Measurements from ENCODE around the gene ZNF629. TPM values are rescaled to one million over a fixed set of nuclear protein-coding genes. Genes with fewer than 3 reads are reported as not detected.
A peak's percentile ranks its signal among the peaks of the same experiment; 100 is the strongest.

The ZNF629 gene
- polyA plus RNA-seq, 3 donors = 0.27 to 2.0 (median 0.73) TPM

DNA sequence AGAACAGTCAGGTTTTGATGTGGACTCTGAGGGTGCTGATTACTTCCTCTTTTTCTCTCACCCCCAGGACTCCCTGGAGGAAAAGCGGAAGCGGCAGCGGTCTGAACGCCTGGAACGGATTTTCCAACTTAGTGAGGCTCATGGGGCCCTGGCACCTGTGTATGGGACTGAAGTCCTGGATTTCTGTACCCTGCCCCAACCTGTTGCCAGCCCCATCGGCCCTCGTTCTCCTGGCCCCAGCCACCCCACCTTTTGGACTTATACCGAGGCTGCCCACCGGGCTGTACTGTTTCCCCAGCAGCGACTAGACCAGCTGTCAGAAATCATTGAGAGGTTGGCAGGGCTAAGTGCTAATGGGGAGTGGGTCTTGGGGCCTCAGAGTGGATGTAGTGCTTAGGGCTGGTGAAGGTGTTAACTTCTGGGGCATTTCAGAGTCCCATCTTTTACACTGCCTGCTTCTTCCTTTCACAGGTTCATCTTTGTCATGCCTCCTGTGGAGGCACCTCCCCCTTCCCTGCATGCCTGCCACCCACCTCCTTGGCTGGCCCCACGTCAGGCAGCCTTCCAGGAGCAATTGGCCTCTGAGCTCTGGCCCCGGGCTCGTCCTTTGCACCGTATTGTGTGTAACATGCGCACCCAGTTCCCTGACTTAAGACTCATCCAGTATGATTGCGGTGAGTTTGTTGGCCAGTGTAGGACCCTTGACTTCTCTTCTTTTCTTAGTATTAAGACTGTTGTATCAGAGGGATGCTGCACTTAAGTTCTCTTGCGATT lies 57.9 kb downstream of the ZNF629 start:
- no peak overlapping the region for H3K9ac ChIP-seq (ENCODE audit: insufficient read depth, low read length, poor library complexity, severe bottlenecking)

More for the DNA sequence above, 57.9 kb downstream of the ZNF629 start:
- Mint-ChIP-seq H3K4me1 (peaks cover 36% of the 10 kb centered on the region), H3K4me3 (peak overlapping the region in 1 of 2 donors; percentile 26), H3K36me3 (peaks cover 45 to 77% of the 10 kb centered on the region in 2 donors), H3K27ac (peak overlapping the region in 6 of 7 donors; percentile 43 to 72 (median 66)), H3K27me3 (ENCODE audit: low read depth in 3 of 3) (peaks cover 0 to 2% (median 0%) of the 10 kb centered on the region in 3 donors), H3K9me3 (peaks cover 0 to 4% (median 0%) of the 10 kb centered on the region in 7 donors)
- H4K20me1 ChIP-seq (ENCODE audit: insufficient read depth, low read length) = peaks cover 16% of the 10 kb centered on the region
- H3K4me2 ChIP-seq (replicated peaks; ENCODE audit: extremely low read depth, low read length, poor library complexity, severe bottlenecking) = peak overlapping the region; percentile 17
- no peaks in the 10 kb centered on the region for H3K27me3 ChIP-seq (ENCODE audit: control insufficient read depth in 2 of 2, insufficient read depth in 2 of 2, low read length in 2 of 2)
- 55% methylated on average over 13 of the region's 17 CpGs for WGBS (ENCODE audit: insufficient coverage)
- peak; percentile 51 to 85 (median 83) for DNase-seq
- TF ChIP-seq, protein P1, sequence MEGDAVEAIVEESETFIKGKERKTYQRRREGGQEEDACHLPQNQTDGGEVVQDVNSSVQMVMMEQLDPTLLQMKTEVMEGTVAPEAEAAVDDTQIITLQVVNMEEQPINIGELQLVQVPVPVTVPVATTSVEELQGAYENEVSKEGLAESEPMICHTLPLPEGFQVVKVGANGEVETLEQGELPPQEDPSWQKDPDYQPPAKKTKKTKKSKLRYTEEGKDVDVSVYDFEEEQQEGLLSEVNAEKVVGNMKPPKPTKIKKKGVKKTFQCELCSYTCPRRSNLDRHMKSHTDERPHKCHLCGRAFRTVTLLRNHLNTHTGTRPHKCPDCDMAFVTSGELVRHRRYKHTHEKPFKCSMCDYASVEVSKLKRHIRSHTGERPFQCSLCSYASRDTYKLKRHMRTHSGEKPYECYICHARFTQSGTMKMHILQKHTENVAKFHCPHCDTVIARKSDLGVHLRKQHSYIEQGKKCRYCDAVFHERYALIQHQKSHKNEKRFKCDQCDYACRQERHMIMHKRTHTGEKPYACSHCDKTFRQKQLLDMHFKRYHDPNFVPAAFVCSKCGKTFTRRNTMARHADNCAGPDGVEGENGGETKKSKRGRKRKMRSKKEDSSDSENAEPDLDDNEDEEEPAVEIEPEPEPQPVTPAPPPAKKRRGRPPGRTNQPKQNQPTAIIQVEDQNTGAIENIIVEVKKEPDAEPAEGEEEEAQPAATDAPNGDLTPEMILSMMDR (IDR thresholded peaks at IDR 0.05) = no peak
- peaks cover 39 to 42% of the 10 kb centered on the region in 2 donors for H3K4me1 ChIP-seq (ENCODE audit: control insufficient read depth in 1 of 2, insufficient read depth in 2 of 2, low read length in 2 of 2)
- intact Hi-C loops (cut with micrococcal nuclease) = no loop called here
- H3K4me3 ChIP-seq (replicated peaks in 1 of 3; ENCODE audit: low read depth in 2 of 3, low read length in 3 of 3) = peak overlapping the region in 1 of 3 experiments; percentile 17
- peak overlapping the region in 1 of 2 donors; percentile 70 for H3K27ac ChIP-seq (ENCODE audit: low read depth in 1 of 2, low read length in 2 of 2)
- H3K36me3 ChIP-seq (replicated peaks in 1 of 2; ENCODE audit: control insufficient read depth in 1 of 2, insufficient read depth in 2 of 2, low read length in 2 of 2) = peaks cover 57 to 78% of the 10 kb centered on the region in 2 donors
- no peaks in the 10 kb centered on the region for H3K9me3 ChIP-seq (replicated peaks in 1 of 2; ENCODE audit: control insufficient read depth in 1 of 2, insufficient read depth in 1 of 2, low read length in 2 of 2)
- peaks cover 35% of the 10 kb centered on the region for H3K79me2 ChIP-seq (ENCODE audit: insufficient read depth, low read length)
- H2AFZ ChIP-seq (ENCODE audit: insufficient read depth, low read depth, low read length, poor library complexity, severe bottlenecking) = no peak overlapping the region

Small RNAs within 50 kb of the gene (small RNA-seq; reads per million reads assigned to genes)
- not detected for gene RF00017 (ENCODE audit: insufficient read length, low read depth)

Other genes with a start within 250 kb of the ZNF629 start
- gene ZNF764, start 228.8 kb downstream of the ZNF629 start, polyA plus RNA-seq = 1 to 10 TPM in 2 of 3 donors, under 1 TPM in 1; 0.94 to 4.6 (median 1.0) TPM
- 10 to 100 TPM; 10.3 to 24.1 (median 18.9) TPM for gene ZNF688, start 215.5 kb downstream of the ZNF629 start, polyA plus RNA-seq
- gene ZNF785, start 201.5 kb downstream of the ZNF629 start, polyA plus RNA-seq = 1 to 10 TPM in 2 of 3 donors, under 1 TPM in 1; 0.67 to 9.0 (median 1.1) TPM
- 10 to 100 TPM in 1 of 3 donors, 1 to 10 TPM in 2; 4.1 to 11.2 (median 8.0) TPM for gene ZNF689, start 176.8 kb downstream of the ZNF629 start, polyA plus RNA-seq
- 10 to 100 TPM in 2 of 3 donors, 1 to 10 TPM in 1; 6.1 to 32.6 (median 10.4) TPM for gene PRR14, start 136.2 kb downstream of the ZNF629 start, polyA plus RNA-seq
- 10 to 100 TPM in 1 of 3 donors, 1 to 10 TPM in 2; 1.4 to 44.8 (median 2.1) TPM for gene FBRS, start 128.8 kb downstream of the ZNF629 start, polyA plus RNA-seq
- 10 to 100 TPM in 1 of 3 donors, 1 to 10 TPM in 2; 3.0 to 16.0 (median 6.3) TPM for gene SRCAP, start 88.0 kb downstream of the ZNF629 start, polyA plus RNA-seq
- 100 to 1,000 TPM in 1 of 3 donors, 10 to 100 TPM in 2; 45.4 to 115 (median 54.2) TPM for gene PHKG2, start 38.8 kb downstream of the ZNF629 start, polyA plus RNA-seq
- gene CFAP119, start 25.1 kb downstream of the ZNF629 start, polyA plus RNA-seq = 10 to 100 TPM in 1 of 3 donors, 1 to 10 TPM in 2; 2.4 to 25.3 (median 3.5) TPM
- 10 to 100 TPM; 14.8 to 53.5 (median 34.9) TPM for gene RNF40, start 24.9 kb downstream of the ZNF629 start, polyA plus RNA-seq
- 10 to 100 TPM; 11.4 to 19.1 (median 17.4) TPM for gene BCL7C, start 106.9 kb upstream of the ZNF629 start, polyA plus RNA-seq
- gene CTF1, start 109.4 kb upstream of the ZNF629 start, polyA plus RNA-seq = under 1 TPM in 1 of 3 donors, not detected in 2; 0.93 TPM
- gene FBXL19, start 136.4 kb upstream of the ZNF629 start, polyA plus RNA-seq = 1 to 10 TPM in 1 of 3 donors, under 1 TPM in 1, not detected in 1; 0.14 to 7.6 TPM
- gene ORAI3, start 161.9 kb upstream of the ZNF629 start, polyA plus RNA-seq = 10 to 100 TPM; 34.3 to 80.3 (median 76.8) TPM
- gene SETD1A, start 170.5 kb upstream of the ZNF629 start, polyA plus RNA-seq = 1 to 10 TPM in 2 of 3 donors, under 1 TPM in 1; 0.16 to 6.6 (median 1.3) TPM
- 1 to 10 TPM in 2 of 3 donors, under 1 TPM in 1; 0.89 to 4.3 (median 2.7) TPM for gene HSD3B7, start 198.0 kb upstream of the ZNF629 start, polyA plus RNA-seq
- 1 to 10 TPM in 1 of 3 donors, not detected in 2; 1.7 TPM for gene STX1B, start 223.4 kb upstream of the ZNF629 start, polyA plus RNA-seq
- 100 to 1,000 TPM in 1 of 3 donors, 10 to 100 TPM in 2; 18.6 to 186 (median 21.8) TPM for gene STX4, start 246.4 kb upstream of the ZNF629 start, polyA plus RNA-seq